GM12875 (cell line): ENCODE results near the gene EMD.

ENCODE experiments used
- H3K4me3 ChIP-seq: one replicate; pipeline ENCODE4 v1.5.1; 2011; ENCODE audit warnings: low read depth, low read length, control low read depth
- CTCF ChIP-seq: IDR thresholded peaks from 2 replicates; pipeline ENCODE4 v1.5.1; 2011; ENCODE audit warnings: low read depth, mild to moderate bottlenecking, control low read depth, inconsistent platforms, low read length, moderate library complexity, borderline replicate concordance; ENCODE audit not compliant: insufficient read depth

The EMD gene

GRCh38 chrX:154401918-154402621 is 23.0 kb downstream of the EMD start:
- no peak for TF ChIP-seq CTCF
- no peak overlapping the region for H3K4me3 ChIP-seq

GRCh38 chrX:154402622-154403127 is 23.6 kb downstream of the EMD start:
- TF ChIP-seq CTCF: no peak
- H3K4me3 ChIP-seq: no peak overlapping the region

GRCh38 chrX:154403192-154403591 is 24.1 kb downstream of the EMD start:
- TF ChIP-seq CTCF: no peak
- H3K4me3 ChIP-seq: no peak overlapping the region

GRCh38 chrX:154403858-154404257 is 24.8 kb downstream of the EMD start:
- H3K4me3 ChIP-seq: no peak overlapping the region
- TF ChIP-seq CTCF: no peak

GRCh38 chrX:154404625-154405192 is 25.6 kb downstream of the EMD start:
- TF ChIP-seq CTCF: no peak
- H3K4me3 ChIP-seq: no peak overlapping the region

- H3K4me3 ChIP-seq: peak overlapping the region; percentile 52
- TF ChIP-seq CTCF: no peak
These were observed 29.6 kb downstream of the EMD start for GRCh38 chrX:154408659-154409221.
